MM.1S (cell line): ENCODE results near the gene HIVEP2.

Experiments
- DNase-seq: peaks from one replicate; pipeline ENCODE4 v3.0.0-alpha.2; 2015
- H2AFZ ChIP-seq: fragments of 300-600 bp; sonication (generic); 2 replicates; pipeline ENCODE4 v1.6.0; 2016; ENCODE audit warnings: antibody characterized with exemption, low read length
- H3F3A ChIP-seq: fragments of 300-600 bp; sonication (generic); 2 replicates; pipeline ENCODE4 v1.6.1; 2016; ENCODE audit warnings: mild to moderate bottlenecking, antibody characterized with exemption, low read length, moderate library complexity, mixed read lengths; ENCODE audit not compliant: insufficient read depth
- H3K27ac ChIP-seq: fragments of 300-600 bp; sonication (generic); 2 replicates; pipeline ENCODE4 v1.5.1; 2016; ENCODE audit warnings: mild to moderate bottlenecking, low read length
- H3K27me3 ChIP-seq: fragments of 300-600 bp; sonication (generic); replicated peaks from 2 replicates; pipeline ENCODE4 v1.6.0; 2016; ENCODE audit warnings: low read length; ENCODE audit not compliant: insufficient read depth
- H3K36me3 ChIP-seq: fragments of 300-600 bp; sonication (generic); replicated peaks from 2 replicates; pipeline ENCODE4 v1.6.1; 2016; ENCODE audit warnings: mild to moderate bottlenecking, low read length, mixed read lengths; ENCODE audit not compliant: insufficient read depth
- H3K4me1 ChIP-seq: fragments of 300-600 bp; sonication (generic); 2 replicates; pipeline ENCODE4 v1.6.1; 2016; ENCODE audit warnings: low read length, mixed read lengths
- H3K4me2 ChIP-seq: fragments of 300-600 bp; sonication (generic); 2 replicates; pipeline ENCODE4 v1.6.0; 2016; ENCODE audit warnings: low read depth, low read length
- H3K4me3 ChIP-seq: fragments of 300-600 bp; sonication (generic); 2 replicates; pipeline ENCODE4 v1.5.1; 2016; ENCODE audit warnings: low read length, mixed read lengths
- H3K79me2 ChIP-seq: fragments of 300-600 bp; sonication (generic); 2 replicates; pipeline ENCODE4 v1.6.1; 2016; ENCODE audit warnings: mixed run types, low read length, mixed read lengths
- H3K9ac ChIP-seq: fragments of 300-600 bp; sonication (generic); 2 replicates; pipeline ENCODE4 v1.6.1; 2016; ENCODE audit warnings: low read length, mixed read lengths
- H3K9me2 ChIP-seq: fragments of 300-600 bp; sonication (generic); replicated peaks from 2 replicates; pipeline ENCODE4 v1.6.1; 2016; ENCODE audit warnings: mild to moderate bottlenecking, low read length, mixed read lengths; ENCODE audit not compliant: insufficient read depth
- H3K9me3 ChIP-seq: fragments of 300-600 bp; sonication (generic); replicated peaks from 2 replicates; pipeline ENCODE4 v1.6.1; 2016; ENCODE audit warnings: mild to moderate bottlenecking, low read length, mixed read lengths; ENCODE audit not compliant: insufficient read depth
- H4K20me1 ChIP-seq: fragments of 300-600 bp; sonication (generic); 2 replicates; pipeline ENCODE4 v1.6.1; 2016; ENCODE audit warnings: mild to moderate bottlenecking, low read length, moderate library complexity, mixed read lengths; ENCODE audit not compliant: insufficient read depth
- EZH2 ChIP-seq: fragments of 300-600 bp; sonication (generic); optimal IDR thresholded peaks from 2 replicates; pipeline ENCODE3; 2017; ENCODE audit warnings: low read depth, mild to moderate bottlenecking, antibody characterized with exemption, low read length, mixed read lengths
- EZH2phosphoT487 ChIP-seq: fragments of 300-600 bp; sonication (generic); IDR thresholded peaks from 2 replicates; pipeline ENCODE4 v1.6.1; 2018; ENCODE audit warnings: antibody characterized with exemption, low read length
- TF ChIP-seq, protein P1 (sequence below): fragments of 300-600 bp; sonication (generic); IDR thresholded peaks from 2 replicates; pipeline ENCODE4 v1.5.1; 2016; ENCODE audit warnings: antibody characterized with exemption, low read length, mixed read lengths

The HIVEP2 gene

DNA sequence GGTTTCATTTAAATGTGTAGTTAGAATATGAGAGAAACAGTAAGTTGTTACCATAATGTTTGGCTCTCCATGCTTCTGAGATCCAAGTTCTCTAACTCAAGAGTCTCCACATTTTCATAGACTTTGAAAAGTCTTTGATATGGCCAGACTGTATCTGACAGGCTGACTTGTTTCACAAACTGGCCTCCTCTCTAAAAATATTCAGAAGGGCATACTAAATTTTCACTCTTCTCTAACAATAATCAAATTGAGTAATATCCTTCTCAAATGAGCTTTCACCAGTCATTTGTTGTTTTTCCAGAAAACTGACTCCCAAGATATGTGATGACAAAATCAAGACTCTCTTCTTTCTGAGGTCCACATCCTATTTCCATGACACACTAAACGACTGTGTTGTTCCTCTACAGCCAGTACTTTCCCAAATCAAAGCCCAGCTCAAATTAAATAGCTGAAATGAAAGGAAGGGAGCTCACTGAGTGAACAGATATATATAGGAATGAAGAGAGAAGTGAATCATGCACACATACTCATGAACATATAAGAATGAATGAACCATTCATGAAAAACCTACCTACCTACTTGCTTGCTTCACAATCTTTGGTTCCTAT lies 15.1 kb downstream of the HIVEP2 start:
- DNase-seq = no peak
- Histone ChIP-seq H3K36me3 (no peaks in the 10 kb centered on the region), H4K20me1 (no peaks in the 10 kb centered on the region), H3F3A (no peaks in the 10 kb centered on the region), H3K4me3 (no peak overlapping the region), H3K27ac (no peak overlapping the region), H2AFZ (no peak overlapping the region), H3K9ac (no peak overlapping the region), H3K9me2 (no peaks in the 10 kb centered on the region), H3K4me1 (no peaks in the 10 kb centered on the region), H3K79me2 (peaks cover 6% of the 10 kb centered on the region; the same call in 1 of the 2 replicates), H3K9me3 (no peaks in the 10 kb centered on the region), H3K4me2 (no peak overlapping the region), H3K27me3 (no peaks in the 10 kb centered on the region)
- TF ChIP-seq, protein P1, sequence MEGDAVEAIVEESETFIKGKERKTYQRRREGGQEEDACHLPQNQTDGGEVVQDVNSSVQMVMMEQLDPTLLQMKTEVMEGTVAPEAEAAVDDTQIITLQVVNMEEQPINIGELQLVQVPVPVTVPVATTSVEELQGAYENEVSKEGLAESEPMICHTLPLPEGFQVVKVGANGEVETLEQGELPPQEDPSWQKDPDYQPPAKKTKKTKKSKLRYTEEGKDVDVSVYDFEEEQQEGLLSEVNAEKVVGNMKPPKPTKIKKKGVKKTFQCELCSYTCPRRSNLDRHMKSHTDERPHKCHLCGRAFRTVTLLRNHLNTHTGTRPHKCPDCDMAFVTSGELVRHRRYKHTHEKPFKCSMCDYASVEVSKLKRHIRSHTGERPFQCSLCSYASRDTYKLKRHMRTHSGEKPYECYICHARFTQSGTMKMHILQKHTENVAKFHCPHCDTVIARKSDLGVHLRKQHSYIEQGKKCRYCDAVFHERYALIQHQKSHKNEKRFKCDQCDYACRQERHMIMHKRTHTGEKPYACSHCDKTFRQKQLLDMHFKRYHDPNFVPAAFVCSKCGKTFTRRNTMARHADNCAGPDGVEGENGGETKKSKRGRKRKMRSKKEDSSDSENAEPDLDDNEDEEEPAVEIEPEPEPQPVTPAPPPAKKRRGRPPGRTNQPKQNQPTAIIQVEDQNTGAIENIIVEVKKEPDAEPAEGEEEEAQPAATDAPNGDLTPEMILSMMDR = no peak
- TF ChIP-seq EZH2 (no peak), EZH2phosphoT487 (no peak)

DNA sequence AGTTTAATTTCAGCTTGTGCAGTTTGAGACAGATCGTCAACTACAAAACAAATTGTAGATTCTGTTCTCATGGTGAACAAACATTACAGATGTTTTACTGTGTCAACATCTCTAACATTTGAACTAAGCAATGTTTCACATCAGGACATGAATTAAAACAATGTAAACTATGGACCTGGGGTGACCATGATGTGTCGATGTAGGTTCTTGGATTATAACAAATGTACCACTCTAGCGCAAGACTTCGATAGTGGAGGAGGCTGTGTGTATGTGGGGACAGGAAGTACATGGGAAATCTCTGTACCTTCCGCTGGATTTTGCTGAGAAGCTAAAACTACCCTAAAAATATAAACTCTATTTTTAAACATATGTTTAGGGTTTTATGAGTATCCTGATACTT lies 17.1 kb downstream of the HIVEP2 start:
- Histone ChIP-seq H3K79me2 (peaks cover 6% of the 10 kb centered on the region; the same call in 1 of the 2 replicates), H3F3A (no peaks in the 10 kb centered on the region), H3K9me3 (no peaks in the 10 kb centered on the region), H3K4me3 (no peak overlapping the region), H3K4me2 (peak overlapping the region; percentile 73; the same call in 1 of the 2 replicates), H3K4me1 (no peaks in the 10 kb centered on the region), H4K20me1 (no peaks in the 10 kb centered on the region), H3K9me2 (no peaks in the 10 kb centered on the region), H3K36me3 (no peaks in the 10 kb centered on the region), H3K27ac (no peak overlapping the region), H2AFZ (no peak overlapping the region), H3K9ac (no peak overlapping the region), H3K27me3 (no peaks in the 10 kb centered on the region)
- TF ChIP-seq, protein P1 = no peak
- TF ChIP-seq EZH2 (no peak), EZH2phosphoT487 (no peak)
- DNase-seq = no peak

- Histone ChIP-seq H3K9me2 (no peaks in the 10 kb centered on the region), H3K9ac (peak overlapping the region; percentile 41; the same call in 1 of the 2 replicates), H3K36me3 (no peaks in the 10 kb centered on the region), H3K4me3 (peak overlapping the region; percentile 60), H2AFZ (0 out of 2 replicates have a peak overlapping the region, but pooled peaks have one; percentile 15), H3K9me3 (no peaks in the 10 kb centered on the region), H4K20me1 (no peaks in the 10 kb centered on the region), H3F3A (no peaks in the 10 kb centered on the region), H3K27ac (no peak overlapping the region), H3K79me2 (peaks cover 2% of the 10 kb centered on the region; the same call in 1 of the 2 replicates), H3K4me2 (peak overlapping the region; percentile 73), H3K27me3 (no peaks in the 10 kb centered on the region), H3K4me1 (no peaks in the 10 kb centered on the region)
- DNase-seq = no peak
- TF ChIP-seq, protein P1 = no peak
- TF ChIP-seq EZH2phosphoT487 (no peak), EZH2 (no peak)
Measured at GRCh38 chr6:142927271-142927580, 17.8 kb downstream of the HIVEP2 start.
